GM12873 (cell line): ENCODE data around the gene GCAT.

Experiments used
- CTCF ChIP-seq: IDR thresholded peaks from 2 replicates; pipeline ENCODE4 v1.5.1; 2012; ENCODE audit warnings: low read depth, mild to moderate bottlenecking, moderate library complexity, low read length, control low read depth; ENCODE audit not compliant: insufficient read depth; ENCODE audit errors: missing control alignments

Gene GCAT

GRCh38 chr22:37784829-37785495 is 22.8 kb upstream of the GCAT start:
- no peak for TF ChIP-seq CTCF

GRCh38 chr22:37790234-37790633 is 17.5 kb upstream of the GCAT start:
- no peak for TF ChIP-seq CTCF

- no peak for TF ChIP-seq CTCF
These were observed 15.2 kb upstream of the GCAT start for GRCh38 chr22:37792494-37792893.

GRCh38 chr22:37794376-37794775 is 13.4 kb upstream of the GCAT start:
- TF ChIP-seq CTCF: no peak

- no peak for TF ChIP-seq CTCF
These were observed 11.7 kb upstream of the GCAT start for GRCh38 chr22:37796079-37796478.

- TF ChIP-seq CTCF: no peak
These were observed 9.7 kb upstream of the GCAT start for GRCh38 chr22:37797874-37798500.

GRCh38 chr22:37801946-37802309 is 5.8 kb upstream of the GCAT start:
- no peak for TF ChIP-seq CTCF
